A673 (cell line): ENCODE data around the gene KPNA4. TPM values are rescaled to one million over a fixed set of nuclear protein-coding genes. Genes with fewer than 3 reads are reported as not detected.
"Not testable (repeated sequence)": the region's sequence is repeated elsewhere in the genome, so short reads cannot be mapped to it uniquely, and the experiment has no call there.

Experiments used
- BruUV-seq: library from RNA; stranded (reverse); fragments of 400-500 nt; replicated peaks from 2 replicates; lab custom pipeline; 2021; lab: Mats Ljungman, UMichigan
- CTCF ChIA-PET: fragments of 300-600 bp; sonication (Branson Sonifier 250); formaldehyde crosslinking; loops from one replicate; lab custom pipeline; 2022; ENCODE audit warnings: antibody characterized with exemption; lab: Charles Lee
- POLR2A ChIA-PET: fragments of 300-600 bp; sonication (Branson Sonifier 250); formaldehyde crosslinking; loops from one replicate; lab custom pipeline; 2022; ENCODE audit warnings: antibody characterized with exemption; ENCODE audit not compliant: low non-redundant PET; lab: Charles Lee
- DNase-seq: peaks from one replicate; pipeline ENCODE4 v3.0.0-alpha.2; 2015; ENCODE audit warnings: low spot score
- H3K27ac ChIP-seq: fragments of 200-600 bp; sonication (generic); 2 replicates; pipeline ENCODE4 v1.5.1; 2016; ENCODE audit warnings: mixed run types, low read depth, mild to moderate bottlenecking, mixed read lengths, antibody characterized with exemption, low read length; ENCODE audit not compliant: poor library complexity, severe bottlenecking
- H3K27me3 ChIP-seq: fragments of 200-600 bp; sonication (generic); replicated peaks from 2 replicates; pipeline ENCODE4 v1.6.1; 2017; ENCODE audit warnings: mixed run types, low read depth, mild to moderate bottlenecking, mixed read lengths, antibody characterized with exemption, low read length; ENCODE audit not compliant: insufficient read depth, poor library complexity
- H3K36me3 ChIP-seq: fragments of 200-600 bp; sonication (generic); 2 replicates; pipeline ENCODE4 v1.6.1; 2016; ENCODE audit warnings: mixed run types, mild to moderate bottlenecking, mixed read lengths, antibody characterized with exemption, low read length; ENCODE audit not compliant: insufficient read depth, poor library complexity, severe bottlenecking
- H3K4me1 ChIP-seq: fragments of 200-600 bp; sonication (generic); 2 replicates; pipeline ENCODE4 v1.6.1; 2017; ENCODE audit warnings: mixed run types, mild to moderate bottlenecking, mixed read lengths, antibody characterized with exemption, low read length; ENCODE audit not compliant: insufficient read depth, poor library complexity, severe bottlenecking
- H3K4me3 ChIP-seq: fragments of 200-600 bp; sonication (generic); 2 replicates; pipeline ENCODE4 v1.5.1; 2016; ENCODE audit warnings: low read depth, mixed run types, mild to moderate bottlenecking, mixed read lengths, low read length; ENCODE audit not compliant: poor library complexity, severe bottlenecking
- H3K9me3 ChIP-seq: fragments of 200-600 bp; sonication (generic); 2 replicates; pipeline ENCODE4 v1.6.1; 2016; ENCODE audit warnings: mixed run types, low read depth, mild to moderate bottlenecking, mixed read lengths, antibody characterized with exemption, low read length; ENCODE audit not compliant: poor library complexity, severe bottlenecking
- EZH2 ChIP-seq: fragments of 200-600 bp; sonication (generic); IDR thresholded peaks from 2 replicates; pipeline ENCODE4 v1.6.1; 2017; ENCODE audit warnings: borderline replicate concordance, low read depth, mild to moderate bottlenecking, mixed read lengths, antibody characterized with exemption, low read length; ENCODE audit not compliant: poor library complexity, severe bottlenecking
- intact Hi-C: fragments of 100-400 bp; cut with micrococcal nuclease; formaldehyde crosslinking; loops from one replicate; pipeline ENCODE4 v1.10.0; 2022; ENCODE audit not compliant: unreplicated experiment
- total RNA-seq: library from RNA; stranded (reverse); gene quantifications from 2 replicates; pipeline ENCODE4 v1.2.3, GENCODE V29; 2021
- TF ChIP-seq, protein P1 (sequence below): fragments of 300-800, 200-600 bp; sonication (generic); conservative IDR thresholded peaks from 2 replicates; pipeline ENCODE4 v1.5.1; 2017; ENCODE audit warnings: low read depth, mild to moderate bottlenecking, antibody characterized with exemption, low read length, moderate library complexity, mixed read lengths

Gene KPNA4
- total RNA-seq, 1 experiment from 2014 or later = 88.5 TPM

DNA sequence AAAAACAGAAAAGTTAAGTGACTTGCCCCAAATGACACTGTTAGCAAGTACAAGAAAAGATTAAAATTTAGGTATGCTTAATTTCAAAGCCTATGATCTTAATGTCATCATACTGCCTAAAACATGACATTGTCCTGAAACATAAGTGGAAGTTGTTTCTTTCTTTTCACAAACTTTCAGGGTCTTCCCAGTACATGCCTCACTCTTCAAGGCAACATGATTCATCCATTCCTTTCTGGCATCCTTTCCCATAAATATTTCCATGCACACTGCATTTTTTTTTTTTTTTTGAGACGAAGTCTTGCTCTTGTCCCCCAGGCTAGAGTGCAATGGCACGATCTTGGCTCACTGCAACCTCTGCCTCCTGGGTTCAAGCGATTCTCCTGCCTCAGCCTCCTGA, 42.5 kb upstream of the KPNA4 start:
- H3K27ac ChIP-seq = no peak overlapping the region

DNA sequence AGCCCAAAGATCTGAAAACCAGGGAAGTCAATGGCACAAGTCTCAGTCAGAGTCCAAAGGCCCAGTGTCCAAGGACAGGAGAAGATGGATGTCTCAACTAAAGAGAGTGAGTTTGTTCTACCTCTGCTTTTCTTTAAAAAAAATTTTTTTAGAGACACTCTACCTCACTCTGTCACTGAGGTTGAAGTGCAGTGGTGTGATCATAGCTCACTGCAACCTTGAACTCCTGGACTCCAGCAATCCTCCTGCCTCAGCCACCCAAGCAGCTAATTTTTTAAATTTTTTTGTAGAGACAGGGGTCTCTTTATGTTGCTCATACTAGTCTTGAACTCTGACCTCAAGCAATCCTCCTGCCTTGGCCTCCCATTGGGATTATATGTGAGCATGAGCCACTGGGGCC, 39.9 kb upstream of the KPNA4 start:
- no peak for TF ChIP-seq EZH2
- TF ChIP-seq, protein P1, sequence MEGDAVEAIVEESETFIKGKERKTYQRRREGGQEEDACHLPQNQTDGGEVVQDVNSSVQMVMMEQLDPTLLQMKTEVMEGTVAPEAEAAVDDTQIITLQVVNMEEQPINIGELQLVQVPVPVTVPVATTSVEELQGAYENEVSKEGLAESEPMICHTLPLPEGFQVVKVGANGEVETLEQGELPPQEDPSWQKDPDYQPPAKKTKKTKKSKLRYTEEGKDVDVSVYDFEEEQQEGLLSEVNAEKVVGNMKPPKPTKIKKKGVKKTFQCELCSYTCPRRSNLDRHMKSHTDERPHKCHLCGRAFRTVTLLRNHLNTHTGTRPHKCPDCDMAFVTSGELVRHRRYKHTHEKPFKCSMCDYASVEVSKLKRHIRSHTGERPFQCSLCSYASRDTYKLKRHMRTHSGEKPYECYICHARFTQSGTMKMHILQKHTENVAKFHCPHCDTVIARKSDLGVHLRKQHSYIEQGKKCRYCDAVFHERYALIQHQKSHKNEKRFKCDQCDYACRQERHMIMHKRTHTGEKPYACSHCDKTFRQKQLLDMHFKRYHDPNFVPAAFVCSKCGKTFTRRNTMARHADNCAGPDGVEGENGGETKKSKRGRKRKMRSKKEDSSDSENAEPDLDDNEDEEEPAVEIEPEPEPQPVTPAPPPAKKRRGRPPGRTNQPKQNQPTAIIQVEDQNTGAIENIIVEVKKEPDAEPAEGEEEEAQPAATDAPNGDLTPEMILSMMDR = no peak
- DNase-seq = no peak
- intact Hi-C loops = no loop called here
- Histone ChIP-seq H3K9me3 (no peaks in the 10 kb centered on the region), H3K4me3 (no peak overlapping the region), H3K36me3 (no peaks in the 10 kb centered on the region), H3K27me3 (no peaks in the 10 kb centered on the region), H3K27ac (no peak overlapping the region), H3K4me1 (no peaks in the 10 kb centered on the region)
- ChIA-PET CTCF (no interaction called here), POLR2A (no interaction called here)
- BruUV-seq = no TSS peak

More for the DNA sequence above, 42.5 kb upstream of the KPNA4 start:
- CTCF ChIA-PET = no interaction called here
- no peak for DNase-seq
- no peaks in the 10 kb centered on the region for H3K4me1 ChIP-seq
- BruUV-seq = no TSS peak
- POLR2A ChIA-PET = no interaction called here
- no peaks in the 10 kb centered on the region for H3K36me3 ChIP-seq
- intact Hi-C loops = no loop called here
- H3K27me3 ChIP-seq = no peaks in the 10 kb centered on the region
- H3K4me3 ChIP-seq = no peak overlapping the region
- H3K9me3 ChIP-seq = no peaks in the 10 kb centered on the region
- TF ChIP-seq, protein P1 = no peak
- no peak for TF ChIP-seq EZH2

DNA sequence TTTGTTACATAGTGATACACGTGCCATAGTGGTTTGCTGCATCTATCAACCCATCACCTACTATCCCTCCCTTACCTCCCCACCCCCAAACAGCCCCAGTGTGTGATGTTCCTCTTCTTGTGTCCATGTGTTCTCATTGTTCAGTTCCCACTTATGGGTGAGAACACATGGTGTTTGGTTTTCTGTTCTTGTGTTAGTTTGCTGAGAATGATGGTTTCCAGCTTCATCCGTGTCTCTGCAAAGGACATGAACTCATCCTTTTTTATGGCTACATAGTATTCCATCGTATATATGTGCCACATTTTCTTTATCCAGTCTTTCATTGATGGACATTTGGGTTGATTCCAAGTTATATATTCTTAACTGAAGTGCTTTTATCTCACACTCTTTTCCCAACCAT, 38.5 kb upstream of the KPNA4 start:
- H3K27me3 ChIP-seq, H3K4me3 ChIP-seq, intact Hi-C loops, H3K9me3 ChIP-seq, H3K4me1 ChIP-seq, H3K27ac ChIP-seq, CTCF ChIA-PET, DNase-seq, POLR2A ChIA-PET, H3K36me3 ChIP-seq, BruUV-seq: not testable (repeated sequence)

DNA sequence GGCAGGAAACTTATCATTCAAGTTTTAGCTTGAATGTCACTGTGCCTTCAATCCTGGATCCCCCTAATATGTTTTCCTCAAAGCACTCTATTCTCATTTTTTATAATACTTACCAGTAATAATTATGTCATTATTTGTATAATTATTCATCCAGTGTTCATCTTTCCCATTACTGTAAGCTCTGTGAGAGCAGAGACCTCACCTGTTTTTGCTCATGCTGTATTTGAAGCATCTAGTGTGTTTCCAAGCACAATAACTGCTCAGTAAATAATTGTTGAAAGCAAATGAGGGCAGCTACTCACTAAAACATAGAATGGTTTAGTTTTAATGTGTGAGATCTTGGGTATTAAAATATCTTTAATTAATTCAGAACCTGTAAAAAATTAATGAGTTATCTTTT, 36.9 kb upstream of the KPNA4 start:
- Histone ChIP-seq H3K9me3 (no peaks in the 10 kb centered on the region), H3K4me3 (no peak overlapping the region), H3K36me3 (no peaks in the 10 kb centered on the region), H3K4me1 (no peaks in the 10 kb centered on the region), H3K27me3 (no peaks in the 10 kb centered on the region), H3K27ac (no peak overlapping the region)
- ChIA-PET CTCF (no interaction called here), POLR2A (no interaction called here)
- TF ChIP-seq EZH2 = no peak
- TF ChIP-seq, protein P1 = no peak
- intact Hi-C loops = no loop called here
- no peak for DNase-seq
- BruUV-seq = no TSS peak
